GM23338 (cell line): ENCODE results near the gene CAMTA1. TPM values are rescaled to one million over a fixed set of nuclear protein-coding genes. Genes with fewer than 3 reads are reported as not detected.

Experiments
- ATAC-seq: fragments of 200-7000 bp; cut with Tn5 transposase; 3 replicates; pipeline ENCODE4 v1.9.1; 2020
- DNase-seq: peaks from one replicate; pipeline ENCODE4 v3.0.0-alpha.2; 2015; ENCODE audit warnings: low spot score
- H2AFZ ChIP-seq: fragments of 200-600 bp; sonication (generic); 2 replicates; pipeline ENCODE4 v1.8.0; 2016; ENCODE audit warnings: antibody characterized with exemption, mild to moderate bottlenecking, moderate library complexity
- H3F3A ChIP-seq: fragments of 200-600 bp; sonication (generic); replicated peaks from 2 replicates; pipeline ENCODE4 v1.8.0; 2017; ENCODE audit warnings: antibody characterized with exemption, mixed run types, low read depth
- H3K27ac ChIP-seq: fragments of 200-600 bp; sonication (generic); 2 replicates; pipeline ENCODE4 v1.6.1; 2016; ENCODE audit warnings: low read depth
- H3K27me3 ChIP-seq: fragments of 200-600 bp; sonication (generic); 2 replicates; pipeline ENCODE4 v1.8.0; 2016; ENCODE audit warnings: mild to moderate bottlenecking, mixed run types, moderate library complexity; ENCODE audit not compliant: insufficient read depth
- H3K36me3 ChIP-seq: fragments of 200-600 bp; sonication (generic); 2 replicates; pipeline ENCODE4 v1.8.0; 2016; ENCODE audit warnings: mild to moderate bottlenecking; ENCODE audit not compliant: insufficient read depth
- H3K4me1 ChIP-seq: fragments of 200-600 bp; sonication (generic); 2 replicates; pipeline ENCODE4 v1.8.0; 2016; ENCODE audit warnings: mild to moderate bottlenecking, moderate library complexity; ENCODE audit not compliant: insufficient read depth
- H3K4me2 ChIP-seq: fragments of 200-600 bp; sonication (generic); 2 replicates; pipeline ENCODE4 v1.7.1; 2017; ENCODE audit warnings: mixed run types
- H3K4me3 ChIP-seq: fragments of 200-600 bp; sonication (generic); 2 replicates; pipeline ENCODE4 v1.6.1; 2016; ENCODE audit warnings: mixed run types
- H3K79me2 ChIP-seq: fragments of 200-600 bp; sonication (generic); replicated peaks from 2 replicates; pipeline ENCODE4 v1.8.0; 2017; ENCODE audit warnings: mild to moderate bottlenecking; ENCODE audit not compliant: insufficient read depth
- H3K9me2 ChIP-seq: fragments of 200-600 bp; sonication (generic); 2 replicates; pipeline ENCODE4 v1.8.0; 2017; ENCODE audit not compliant: insufficient read depth
- H4K20me1 ChIP-seq: fragments of 200-600 bp; sonication (generic); replicated peaks from 2 replicates; pipeline ENCODE4 v1.8.0; 2017; ENCODE audit warnings: mild to moderate bottlenecking; ENCODE audit not compliant: insufficient read depth
- H3K27ac Mint-ChIP-seq: 2 replicates; pipeline ENCODE4 v1.8.0; 2020; ENCODE audit warnings: inconsistent platforms, mild to moderate bottlenecking, moderate library complexity, mixed read lengths
- H3K27me3 Mint-ChIP-seq: 3 replicates; pipeline ENCODE4 v1.8.0; 2022; ENCODE audit warnings: low read depth, mild to moderate bottlenecking, moderate library complexity, mixed read lengths, inconsistent platforms; ENCODE audit not compliant: insufficient read depth, poor library complexity
- H3K36me3 Mint-ChIP-seq: 3 replicates; pipeline ENCODE4 v1.8.0; 2021; ENCODE audit warnings: low read depth, mild to moderate bottlenecking, inconsistent platforms, moderate library complexity, mixed read lengths
- H3K4me1 Mint-ChIP-seq: 3 replicates; pipeline ENCODE4 v1.8.0; 2020; ENCODE audit warnings: mild to moderate bottlenecking, inconsistent platforms, mixed read lengths
- H3K4me3 Mint-ChIP-seq: 3 replicates; pipeline ENCODE4 v1.8.0; 2021; ENCODE audit warnings: moderate library complexity, mild to moderate bottlenecking, inconsistent platforms, mixed read lengths
- H3K9me3 Mint-ChIP-seq: 3 replicates; pipeline ENCODE4 v1.8.0; 2020; ENCODE audit warnings: moderate library complexity, mild to moderate bottlenecking, inconsistent platforms, mixed read lengths
- JUNB ChIP-seq: IDR thresholded peaks from one replicate; pipeline ENCODE4 v1.6.1; 2016; ENCODE audit warnings: antibody characterized with exemption; ENCODE audit not compliant: unreplicated experiment
- NANOG ChIP-seq: IDR thresholded peaks from 2 replicates; pipeline ENCODE4 v1.6.1; 2016; ENCODE audit warnings: antibody characterized with exemption, borderline replicate concordance
- POLR2AphosphoS5 ChIP-seq: IDR thresholded peaks from 2 replicates; pipeline ENCODE4 v1.6.1; 2016; ENCODE audit warnings: antibody characterized with exemption, low read depth
- REST ChIP-seq: IDR thresholded peaks from one replicate; pipeline ENCODE4 v1.6.1; 2018; ENCODE audit warnings: antibody characterized with exemption; ENCODE audit not compliant: unreplicated experiment
- STAT1 ChIP-seq: IDR thresholded peaks from one replicate; pipeline ENCODE4 v1.6.1; 2016; ENCODE audit warnings: antibody characterized with exemption; ENCODE audit not compliant: unreplicated experiment
- ZNF331 ChIP-seq: fragments of 250-450 bp; sonication (Bioruptor Pico); IDR thresholded peaks from 2 replicates; pipeline ENCODE4 v1.5.0; 2020; ENCODE audit warnings: low read depth, mild to moderate bottlenecking, moderate library complexity
- polyA plus RNA-seq: library from polyadenylated mRNA; unstranded; fragments of >200 nt; fragmentation: Nextera tagmentation; extraction: Ambion mirVana; gene quantifications from 2 replicates; pipeline ENCODE4 v1.2.1, GENCODE V29; 2016
- total RNA-seq: library from RNA; depleted of rRNA; stranded (reverse); fragments of >200 nt; shearing (Covaris generic); gene quantifications from 2 replicates; pipeline ENCODE4 v1.2.3, GENCODE V29; 2014

CAMTA1 gene
- total and polyA plus RNA-seq, 2 experiments from 2014 or later = 115 to 519 TPM

GRCh38 chr1:7520496-7520895 is 735.2 kb downstream of the CAMTA1 start:
- Mint-ChIP-seq H3K36me3 (peaks cover 4% of the 10 kb centered on the region; the same call in 2 of the 3 replicates), H3K27ac (no peak overlapping the region), H3K4me3 (no peak overlapping the region), H3K4me1 (peaks cover 2% of the 10 kb centered on the region), H3K27me3 (peaks cover 11% of the 10 kb centered on the region), H3K9me3 (peaks cover 11% of the 10 kb centered on the region)
- Histone ChIP-seq H2AFZ (no peak overlapping the region), H3K79me2 (no peaks in the 10 kb centered on the region), H4K20me1 (no peaks in the 10 kb centered on the region), H3K27ac (no peak overlapping the region), H3K4me1 (no peaks in the 10 kb centered on the region), H3K27me3 (no peaks in the 10 kb centered on the region), H3K4me3 (no peak overlapping the region), H3K4me2 (no peak overlapping the region), H3K9me2 (no peaks in the 10 kb centered on the region), H3F3A (no peaks in the 10 kb centered on the region), H3K36me3 (no peaks in the 10 kb centered on the region)
- no peak for ATAC-seq
- TF ChIP-seq STAT1 (no peak), POLR2AphosphoS5 (no peak)
- no peak for DNase-seq

GRCh38 chr1:7524341-7525337 is 739.4 kb downstream of the CAMTA1 start:
- no peak; the same call in 2 of the 3 replicates for ATAC-seq
- peaks cover 10% of the 10 kb centered on the region for H3K9me3 Mint-ChIP-seq
- H3K27me3 ChIP-seq = no peaks in the 10 kb centered on the region
- no peaks in the 10 kb centered on the region for H3K36me3 ChIP-seq
- no peaks in the 10 kb centered on the region; the same call in 2 of the 3 replicates for H3K4me1 Mint-ChIP-seq
- TF ChIP-seq ZNF331 (CRISPR knock-in tag) = no peak
- H3K9me2 ChIP-seq = no peaks in the 10 kb centered on the region
- no peak for DNase-seq
- H2AFZ ChIP-seq = no peak overlapping the region
- H4K20me1 ChIP-seq = no peaks in the 10 kb centered on the region
- no peak overlapping the region for H3K4me2 ChIP-seq
- no peaks in the 10 kb centered on the region for H3K4me1 ChIP-seq
- no peak overlapping the region for H3K4me3 ChIP-seq
- peaks cover 4% of the 10 kb centered on the region; the same call in 2 of the 3 replicates for H3K36me3 Mint-ChIP-seq
- H3K27ac ChIP-seq = no peak overlapping the region
- no peak overlapping the region for H3K4me3 Mint-ChIP-seq
- peaks cover 9% of the 10 kb centered on the region for H3K27me3 Mint-ChIP-seq
- no peak overlapping the region for H3K27ac Mint-ChIP-seq
- no peaks in the 10 kb centered on the region for H3F3A ChIP-seq
- H3K79me2 ChIP-seq = no peaks in the 10 kb centered on the region

GRCh38 chr1:7525338-7526063 is 740.2 kb downstream of the CAMTA1 start:
- DNase-seq (no peak), ATAC-seq (no peak)
- Histone ChIP-seq H3K4me2 (no peak overlapping the region), H3K27ac (no peak overlapping the region), H3K9me2 (no peaks in the 10 kb centered on the region), H3K4me1 (0 out of 2 replicates have a peak, but pooled peaks cover 3% of the 10 kb centered on the region), H3K79me2 (no peaks in the 10 kb centered on the region), H2AFZ (no peak overlapping the region), H3F3A (no peaks in the 10 kb centered on the region), H3K36me3 (no peaks in the 10 kb centered on the region), H3K4me3 (no peak overlapping the region), H3K27me3 (no peaks in the 10 kb centered on the region), H4K20me1 (no peaks in the 10 kb centered on the region)
- peaks cover 8% of the 10 kb centered on the region for H3K27me3 Mint-ChIP-seq
- H3K9me3 Mint-ChIP-seq = peaks cover 3% of the 10 kb centered on the region
- peaks cover 6% of the 10 kb centered on the region for H3K4me1 Mint-ChIP-seq
- peaks cover 4% of the 10 kb centered on the region; the same call in 1 of the 3 replicates for H3K36me3 Mint-ChIP-seq
- H3K27ac Mint-ChIP-seq = no peak overlapping the region
- H3K4me3 Mint-ChIP-seq = no peak overlapping the region
- TF ChIP-seq JUNB = no peak
- no peak for TF ChIP-seq REST
- no peak for TF ChIP-seq STAT1
- no peak for TF ChIP-seq NANOG
